Vagina (tissue), 2 donors: ENCODE results near the gene RAB8A. TPM values are rescaled to one million over a fixed set of nuclear protein-coding genes. Genes with fewer than 3 reads are reported as not detected.

Experiments used
- DNase-seq, 2 donors: peaks; one replicate each; pipeline ENCODE4 v3.0.0-alpha.2; 2017; ENCODE audit errors: extremely low spot score in 2 of 2
- H3K27ac ChIP-seq: fragments of 200-600 bp; sonication (generic); one replicate; pipeline ENCODE4 v1.5.1; 2019
- H3K27me3 ChIP-seq: fragments of 200-600 bp; sonication (generic); one replicate; pipeline ENCODE4 v1.5.1; 2019
- H3K36me3 ChIP-seq, 2 donors: fragments of 200-600 bp; sonication (generic); one replicate each; pipeline ENCODE4 v1.5.1; 2017 to 2019
- H3K4me1 ChIP-seq: fragments of 200-600 bp; sonication (generic); one replicate; pipeline ENCODE4 v1.5.1; 2019
- H3K4me3 ChIP-seq, 2 donors: fragments of 200-600 bp; sonication (generic); 1 replicate in 1 of 2; 2 replicates in 1 of 2; pipeline ENCODE4 v1.5.1; 2016 to 2019
- H3K9me3 ChIP-seq: fragments of 200-600 bp; sonication (generic); one replicate; pipeline ENCODE4 v1.5.1; 2019
- POLR2A ChIP-seq, 2 donors: fragments of 450-650 bp; IDR thresholded peaks; one replicate each; pipeline ENCODE4 v1.6.1; 2017; ENCODE audit warnings: antibody characterized with exemption in 2 of 2, mild to moderate bottlenecking in 2 of 2, moderate library complexity in 2 of 2
- POLR2AphosphoS5 ChIP-seq, 2 donors: sonication (generic); formaldehyde crosslinking; IDR thresholded peaks; one replicate each; pipeline ENCODE4 v1.9.0; 2017; ENCODE audit warnings: antibody characterized with exemption in 2 of 2, mild to moderate bottlenecking in 2 of 2, low read depth in 1 of 2; ENCODE audit not compliant: insufficient read depth in 1 of 2
- intact Hi-C: fragments of 100-400 bp; cut with DNase I; formaldehyde crosslinking; loops from one replicate; pipeline ENCODE4 v1.15.1; 2023
- total RNA-seq: library from RNA; depleted of rRNA; stranded (reverse); fragments of >200 nt; gene quantifications from one replicate; pipeline ENCODE4 v1.2.3, GENCODE V29; 2016
- TF ChIP-seq, protein P1 (sequence below), 3 experiments: fragments of 450-650 bp in 2 of 3; fragments of 200-600 bp in 1 of 3; sonication (generic) in 1 of 3; IDR thresholded peaks; one replicate each; pipeline ENCODE4 v1.5.1; 2017 to 2019; ENCODE audit warnings: antibody characterized with exemption in 3 of 3, mild to moderate bottlenecking in 2 of 3, moderate library complexity in 2 of 3

The RAB8A gene
- total RNA-seq, 1 donor from 2014 or later = 30.4 TPM

GRCh38 chr19:16142032-16142580 lies 30.4 kb downstream of the RAB8A start:
- no peaks in the 10 kb centered on the region for H3K9me3 ChIP-seq
- intact Hi-C loops = no loop called here
- DNase-seq = no peak
- no peaks in the 10 kb centered on the region for H3K27me3 ChIP-seq
- H3K36me3 ChIP-seq = no peaks in the 10 kb centered on the region
- H3K4me3 ChIP-seq = no peak overlapping the region
- H3K27ac ChIP-seq = no peak overlapping the region
- H3K4me1 ChIP-seq = no peaks in the 10 kb centered on the region
- TF ChIP-seq POLR2AphosphoS5 (IDR thresholded peaks at IDR 0.05; ENCODE audit: insufficient read depth in 1 of 2, low read depth in 1 of 2) (no peak), POLR2A (IDR thresholded peaks at IDR 0.05) (no peak)
- TF ChIP-seq, protein P1, sequence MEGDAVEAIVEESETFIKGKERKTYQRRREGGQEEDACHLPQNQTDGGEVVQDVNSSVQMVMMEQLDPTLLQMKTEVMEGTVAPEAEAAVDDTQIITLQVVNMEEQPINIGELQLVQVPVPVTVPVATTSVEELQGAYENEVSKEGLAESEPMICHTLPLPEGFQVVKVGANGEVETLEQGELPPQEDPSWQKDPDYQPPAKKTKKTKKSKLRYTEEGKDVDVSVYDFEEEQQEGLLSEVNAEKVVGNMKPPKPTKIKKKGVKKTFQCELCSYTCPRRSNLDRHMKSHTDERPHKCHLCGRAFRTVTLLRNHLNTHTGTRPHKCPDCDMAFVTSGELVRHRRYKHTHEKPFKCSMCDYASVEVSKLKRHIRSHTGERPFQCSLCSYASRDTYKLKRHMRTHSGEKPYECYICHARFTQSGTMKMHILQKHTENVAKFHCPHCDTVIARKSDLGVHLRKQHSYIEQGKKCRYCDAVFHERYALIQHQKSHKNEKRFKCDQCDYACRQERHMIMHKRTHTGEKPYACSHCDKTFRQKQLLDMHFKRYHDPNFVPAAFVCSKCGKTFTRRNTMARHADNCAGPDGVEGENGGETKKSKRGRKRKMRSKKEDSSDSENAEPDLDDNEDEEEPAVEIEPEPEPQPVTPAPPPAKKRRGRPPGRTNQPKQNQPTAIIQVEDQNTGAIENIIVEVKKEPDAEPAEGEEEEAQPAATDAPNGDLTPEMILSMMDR (IDR thresholded peaks at IDR 0.05) = no peak

DNA sequence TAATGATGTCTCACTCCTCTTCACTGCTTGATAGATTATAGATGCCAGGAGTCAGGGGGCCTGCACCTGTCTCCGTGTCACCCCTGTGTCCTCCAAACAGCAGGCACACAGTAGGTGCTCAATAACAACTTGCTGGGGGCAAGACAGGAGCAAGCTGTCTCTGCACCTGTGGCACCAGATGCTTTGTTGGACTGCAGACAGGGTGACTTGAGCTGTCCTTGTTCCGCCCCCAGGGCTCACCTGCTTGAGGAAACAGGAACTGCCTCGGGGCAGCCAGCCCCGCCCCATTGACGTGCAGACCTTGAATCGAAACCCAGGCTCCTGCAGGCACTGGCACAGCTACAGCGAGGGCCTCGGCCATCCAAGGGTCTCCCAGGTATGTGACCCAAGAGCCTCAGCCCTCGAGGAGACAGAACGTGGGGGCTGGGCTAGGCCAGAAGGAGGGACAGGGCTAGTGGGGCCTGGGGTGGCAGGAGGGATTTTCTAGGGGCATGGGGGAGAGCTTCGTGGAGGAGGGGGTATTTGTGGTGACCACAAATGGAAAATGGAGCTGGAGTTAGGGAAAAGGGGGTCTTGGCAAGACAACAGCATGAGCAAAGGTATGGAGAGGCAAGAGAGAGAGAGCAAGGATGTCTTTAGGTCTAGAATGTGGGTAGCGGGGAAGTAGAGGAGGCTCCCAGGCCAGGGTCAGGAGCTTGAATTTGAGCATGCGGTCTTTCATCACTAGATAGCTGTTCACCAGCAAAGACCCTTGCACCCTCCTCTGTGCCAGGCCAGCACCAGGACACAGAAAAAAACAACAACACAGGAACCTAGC lies 31.9 kb downstream of the RAB8A start, which contains the start of gene HSH2D:
HSH2D (plus strand) TSS at position 287 of the 817 bp plus-strand sequence. CDS start 5,066 bp downstream, outside the sequence.
- no peak for DNase-seq
- Histone ChIP-seq H3K36me3 (no peaks in the 10 kb centered on the region), H3K4me1 (no peaks in the 10 kb centered on the region), H3K27ac (no peak within 1 kb of the TSS), H3K4me3 (peak within 1 kb of the TSS in 1 of 2 donors; percentile 26), H3K27me3 (no peaks in the 10 kb centered on the region), H3K9me3 (no peaks in the 10 kb centered on the region)
- TF ChIP-seq POLR2AphosphoS5 (IDR thresholded peaks at IDR 0.05; ENCODE audit: insufficient read depth in 1 of 2, low read depth in 1 of 2) (no peak), POLR2A (IDR thresholded peaks at IDR 0.05) (no peak)
- TF ChIP-seq, protein P1 (IDR thresholded peaks at IDR 0.05) = no peak
- intact Hi-C loops = no loop called here

DNA sequence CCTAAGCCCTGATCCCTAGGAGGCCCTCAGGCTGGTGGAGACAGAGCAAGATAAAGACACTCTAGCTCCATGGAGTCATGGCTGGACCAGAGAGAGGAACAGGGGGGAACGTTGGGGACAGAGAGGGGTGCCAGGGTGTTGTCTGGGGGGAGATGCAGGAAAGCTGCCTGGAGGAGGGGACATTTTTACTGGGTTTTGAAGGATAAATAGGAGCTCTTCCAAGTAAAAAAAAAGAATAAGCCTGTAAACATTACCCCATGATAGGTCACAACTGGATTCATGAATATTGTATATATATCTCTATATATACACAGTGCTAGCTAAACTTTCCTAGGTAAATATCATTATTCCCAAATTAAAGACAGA lies 32.5 kb downstream of the RAB8A start:
- H3K9me3 ChIP-seq = no peaks in the 10 kb centered on the region
- peak overlapping the region in 1 of 2 donors; percentile 26 for H3K4me3 ChIP-seq
- DNase-seq = no peak
- no peak overlapping the region for H3K27ac ChIP-seq
- H3K4me1 ChIP-seq = no peaks in the 10 kb centered on the region
- H3K27me3 ChIP-seq = no peaks in the 10 kb centered on the region
- TF ChIP-seq POLR2A (IDR thresholded peaks at IDR 0.05) (no peak), POLR2AphosphoS5 (IDR thresholded peaks at IDR 0.05; ENCODE audit: insufficient read depth in 1 of 2, low read depth in 1 of 2) (no peak)
- TF ChIP-seq, protein P1 (IDR thresholded peaks at IDR 0.05) = no peak
- intact Hi-C loops = no loop called here
- no peaks in the 10 kb centered on the region for H3K36me3 ChIP-seq

DNA sequence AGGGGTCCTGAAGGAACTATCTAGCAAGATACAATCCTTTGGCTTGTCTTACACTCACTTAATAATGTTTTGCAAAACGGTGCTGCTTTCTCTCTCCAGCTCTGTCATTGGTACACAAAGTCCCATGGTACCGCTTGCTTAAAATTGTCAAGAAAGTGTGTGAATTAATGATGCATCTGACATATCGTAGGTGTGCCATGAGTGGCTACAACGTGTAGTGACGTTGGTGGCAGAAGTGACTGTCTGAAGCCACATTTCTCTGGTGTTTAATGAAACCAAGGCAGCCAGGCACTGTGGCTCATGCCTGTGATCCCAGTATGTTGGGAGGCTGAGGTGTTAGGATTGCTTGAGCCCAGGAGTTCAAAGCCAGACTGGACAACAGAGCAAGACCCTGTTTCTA lies 34.4 kb downstream of the RAB8A start:
- intact Hi-C loops = no loop called here
- Histone ChIP-seq H3K4me3 (no peak overlapping the region), H3K9me3 (no peaks in the 10 kb centered on the region), H3K27ac (no peak overlapping the region), H3K36me3 (no peaks in the 10 kb centered on the region), H3K27me3 (no peaks in the 10 kb centered on the region), H3K4me1 (no peaks in the 10 kb centered on the region)
- TF ChIP-seq POLR2AphosphoS5 (IDR thresholded peaks at IDR 0.05; ENCODE audit: insufficient read depth in 1 of 2, low read depth in 1 of 2) = no peak
- TF ChIP-seq, protein P1 (IDR thresholded peaks at IDR 0.05) = no peak
- TF ChIP-seq POLR2A (IDR thresholded peaks at IDR 0.05) = no peak
- DNase-seq = no peak
